Hematopoietic multipotent progenitor cell treated with erythropoietin and hydrocortisone succinate and interleukin-3 and kit ligand, for 8 days (in vitro differentiated cells): Measurements from ENCODE around the gene KCNJ8.
"Not testable (repeated sequence)": the region's sequence is repeated elsewhere in the genome, so short reads cannot be mapped to it uniquely, and the experiment has no call there.

ENCODE experiments used
- DNase-seq: peaks from one replicate; pipeline ENCODE4 v3.0.0-alpha.2; 2015

KCNJ8 gene

DNA sequence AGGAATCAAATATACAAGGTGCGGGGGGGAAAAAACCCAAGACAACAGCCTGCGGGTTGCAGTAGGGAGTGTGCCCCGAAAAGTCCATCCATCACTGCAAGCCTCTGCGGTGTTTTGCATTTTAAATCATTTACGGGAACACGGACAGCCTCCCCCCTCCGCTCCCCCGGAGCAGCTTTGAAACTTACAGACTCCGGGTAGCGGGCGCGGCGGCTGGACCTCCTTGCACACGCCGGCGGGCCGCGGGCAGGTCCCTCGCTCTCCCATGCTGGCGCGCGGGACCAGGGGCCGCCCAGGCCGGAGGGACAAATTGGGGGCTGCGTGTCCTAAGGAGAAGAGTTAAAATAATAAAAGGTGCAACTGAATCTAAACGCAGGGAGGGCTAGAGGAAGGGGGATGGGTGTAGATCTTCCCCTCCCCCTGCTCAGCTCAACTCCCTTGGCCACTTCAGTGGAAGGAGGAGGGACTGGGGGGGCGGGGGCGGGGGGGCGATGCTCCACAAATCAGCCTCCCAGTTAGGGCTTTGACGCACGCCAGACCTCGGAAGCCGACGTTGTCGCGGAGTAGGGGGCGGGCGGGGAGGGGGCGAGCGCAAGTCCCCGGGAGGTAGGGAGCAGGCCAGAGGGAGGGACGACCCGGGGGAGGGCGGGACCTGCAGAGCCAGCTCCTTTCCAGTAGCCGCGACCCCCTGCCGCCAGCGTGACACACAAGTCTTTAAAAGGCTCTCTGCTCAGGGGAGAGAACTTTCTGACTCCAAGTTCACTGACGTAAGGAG, at the start of gene KCNJ8:
Gene KCNJ8 (minus strand): TSS at position 349 of the 775 bp plus-strand sequence. CDS start 1,090 bp downstream, outside the sequence.
- no peak for DNase-seq

DNA sequence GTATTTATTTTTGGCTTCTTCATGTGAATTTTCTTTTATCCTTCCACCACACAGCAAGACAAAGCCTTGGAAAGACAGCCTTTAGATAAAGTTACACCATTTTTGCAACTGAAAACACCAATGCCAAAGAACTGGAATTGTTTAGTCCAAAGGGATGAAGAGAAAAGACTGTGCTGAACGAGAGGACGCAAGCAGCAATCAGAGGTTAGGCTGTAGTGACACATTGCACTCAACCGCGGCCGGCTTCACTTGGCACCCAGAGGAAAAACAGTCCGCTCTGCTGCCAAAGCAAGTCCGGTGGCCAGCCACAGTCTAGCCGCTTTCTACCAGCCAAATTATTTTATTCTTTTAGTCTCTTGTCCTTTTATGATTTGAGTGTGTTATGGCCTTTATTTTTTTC, 49.1 kb upstream of the KCNJ8 start:
- DNase-seq, result no peak

DNA sequence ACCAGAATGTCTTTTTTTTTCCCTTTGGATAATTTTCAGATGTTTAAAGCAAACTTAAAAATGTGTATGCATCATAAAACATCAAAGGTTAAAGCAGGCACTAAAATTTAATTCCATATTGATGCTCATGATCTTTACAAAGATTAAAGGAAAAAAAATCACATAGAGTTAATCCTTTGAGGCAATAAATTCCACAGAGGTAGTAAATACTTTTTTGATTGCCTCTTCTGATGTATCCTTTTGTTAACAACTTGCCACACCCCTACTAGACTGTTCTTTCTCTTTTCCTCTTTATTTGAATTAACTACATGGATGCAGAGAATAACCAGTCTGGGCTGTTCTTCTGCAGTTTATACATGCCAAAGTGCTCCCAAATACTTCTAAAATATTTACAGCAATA, 45.2 kb upstream of the KCNJ8 start:
- no peak for DNase-seq

DNA sequence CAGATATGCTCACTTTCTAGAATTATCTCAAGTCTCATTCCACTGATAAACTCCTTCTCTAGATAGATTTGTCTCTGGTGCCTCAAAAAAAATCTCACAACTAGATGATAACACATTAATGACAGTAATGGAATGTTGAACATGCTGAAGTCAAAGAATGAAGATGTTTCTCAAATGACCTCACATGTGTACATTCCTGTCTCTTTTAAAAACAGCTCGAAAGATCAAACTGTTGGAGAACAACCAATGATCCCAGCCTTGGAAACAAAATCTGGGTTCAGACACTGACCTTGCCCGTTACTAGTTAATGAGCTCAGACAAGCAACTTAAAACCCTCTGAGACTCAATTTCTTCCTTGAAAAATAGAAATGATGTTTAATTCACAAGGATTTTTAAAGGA, 44.7 kb upstream of the KCNJ8 start:
- DNase-seq, result no peak

DNA sequence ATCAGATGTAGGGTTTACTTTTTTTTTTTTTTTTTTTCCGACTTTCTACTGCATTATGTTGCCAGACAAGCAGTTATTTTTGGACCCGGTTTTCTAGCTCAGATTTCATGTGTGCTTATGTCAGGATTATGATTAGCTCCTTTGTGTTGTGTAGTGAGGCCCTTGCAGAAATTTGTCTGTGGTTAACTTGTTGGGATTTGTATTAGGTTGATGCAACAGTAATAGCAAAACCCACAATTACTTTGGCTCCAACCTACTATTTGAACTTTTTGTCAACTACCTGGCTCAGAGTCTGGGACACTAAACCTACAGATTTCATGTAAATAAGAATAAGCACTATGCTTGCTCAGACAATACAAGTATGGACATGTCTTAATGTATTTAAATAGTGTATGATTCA, 44.1 kb upstream of the KCNJ8 start:
- DNase-seq, result no peak

DNA sequence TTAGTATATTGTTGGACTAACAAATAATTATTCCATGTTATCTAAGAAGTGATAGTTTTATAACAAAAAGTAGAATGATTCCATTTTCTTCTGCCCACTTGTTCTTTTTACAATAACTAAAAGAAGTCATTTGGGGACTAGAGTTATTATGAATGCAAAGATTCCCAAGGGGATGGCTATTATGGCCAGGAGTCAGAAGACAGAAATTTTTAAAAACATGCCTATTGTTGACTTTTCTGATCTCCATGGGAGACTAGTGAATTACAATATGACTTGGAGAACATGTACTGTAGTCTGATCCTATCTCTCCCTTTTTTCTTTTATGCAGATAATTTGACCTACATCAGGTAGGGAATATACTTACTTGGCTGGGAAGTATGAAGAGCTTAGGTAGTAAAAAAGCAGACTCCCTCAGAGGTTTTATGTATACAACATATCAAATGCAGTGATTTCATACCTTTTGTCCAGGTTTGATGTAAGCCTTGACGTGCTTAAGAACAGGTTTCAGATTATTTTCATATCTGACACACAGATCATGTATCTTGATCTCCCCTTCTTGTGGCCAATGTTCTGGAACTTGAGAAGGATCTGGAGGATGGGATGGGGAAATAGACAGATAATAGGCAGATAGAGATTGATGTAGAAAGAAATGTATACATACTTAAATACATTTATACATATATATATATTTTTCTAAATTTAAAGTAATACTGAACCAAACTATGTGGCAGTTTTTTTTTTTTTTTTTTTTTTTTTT, 41.0 kb upstream of the KCNJ8 start:
- DNase-seq, result no peak

DNA sequence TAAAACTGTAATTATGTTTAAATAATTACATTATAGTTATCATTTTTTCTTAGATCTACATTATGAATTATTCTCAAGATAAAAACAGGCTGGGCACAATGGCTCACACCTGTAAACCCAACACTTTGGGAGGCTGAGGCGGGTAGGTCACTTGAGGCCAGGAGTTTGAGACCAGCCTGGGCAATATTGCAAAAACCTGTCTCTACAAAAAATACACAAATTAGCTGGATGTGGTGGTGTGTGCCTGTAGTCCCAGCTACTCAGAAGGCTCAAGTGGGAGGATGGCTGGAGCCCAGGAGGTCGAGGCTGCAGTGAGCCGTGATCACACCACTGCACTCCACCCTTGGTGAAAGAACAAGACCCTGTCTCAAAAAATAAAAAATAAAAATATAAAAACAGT, 40.3 kb upstream of the KCNJ8 start:
- DNase-seq, result no peak

DNA sequence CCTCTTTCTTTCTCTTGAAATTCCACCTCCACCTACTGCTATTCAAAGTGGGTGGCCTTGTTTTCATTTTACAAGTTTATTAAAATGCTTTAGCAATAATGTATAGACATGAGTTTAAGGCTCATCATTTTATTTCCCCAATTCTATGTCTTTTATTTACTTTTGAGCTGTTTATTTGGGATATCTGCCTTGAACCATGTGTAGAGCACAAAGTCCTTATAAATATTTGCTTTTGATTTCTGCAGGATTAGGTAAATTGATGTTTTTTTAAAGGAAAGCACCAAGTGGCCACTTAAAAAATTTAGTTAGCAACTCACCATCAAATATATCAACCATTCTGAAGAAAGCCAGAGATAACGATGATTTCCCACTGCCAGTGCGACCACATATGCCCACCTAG, 39.8 kb upstream of the KCNJ8 start:
- DNase-seq, result no peak

DNA sequence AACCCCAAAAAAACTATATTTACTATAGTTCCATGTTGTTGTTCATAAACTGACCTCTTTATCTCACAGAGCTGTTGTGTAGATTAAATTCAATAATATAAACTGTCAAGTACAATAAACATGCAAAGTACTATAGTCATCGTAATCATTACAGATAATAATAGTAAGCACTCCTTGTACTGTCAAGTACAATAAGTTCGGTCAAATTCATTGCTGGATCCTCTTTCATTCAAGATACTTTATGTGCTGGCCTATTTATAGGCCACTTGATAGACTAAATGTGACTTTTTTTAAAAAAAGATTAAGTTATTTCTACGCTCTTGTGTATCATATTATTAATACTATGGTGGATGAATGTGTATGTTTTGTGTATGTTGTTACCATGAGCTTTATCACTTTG, 39.2 kb upstream of the KCNJ8 start:
- no peak for DNase-seq

DNA sequence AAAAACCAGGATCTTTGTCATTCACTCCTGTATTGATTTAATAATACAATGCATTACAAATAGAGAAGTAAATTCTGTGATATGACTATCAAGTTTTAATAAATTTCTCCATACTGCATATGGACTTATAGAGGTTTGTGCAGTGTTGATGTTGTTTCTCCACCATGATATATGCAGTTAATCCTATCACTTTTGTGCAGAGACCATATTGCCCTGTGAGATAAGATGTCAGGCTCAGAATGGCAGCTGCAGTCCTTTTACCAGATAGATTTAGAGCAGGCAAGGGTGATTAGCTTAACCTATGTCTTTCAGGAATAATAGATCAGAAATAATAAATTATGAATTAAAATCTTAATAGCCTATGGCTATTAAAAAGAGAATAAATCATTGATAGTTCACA, 38.6 kb upstream of the KCNJ8 start:
- DNase-seq, result peak; percentile 74

DNA sequence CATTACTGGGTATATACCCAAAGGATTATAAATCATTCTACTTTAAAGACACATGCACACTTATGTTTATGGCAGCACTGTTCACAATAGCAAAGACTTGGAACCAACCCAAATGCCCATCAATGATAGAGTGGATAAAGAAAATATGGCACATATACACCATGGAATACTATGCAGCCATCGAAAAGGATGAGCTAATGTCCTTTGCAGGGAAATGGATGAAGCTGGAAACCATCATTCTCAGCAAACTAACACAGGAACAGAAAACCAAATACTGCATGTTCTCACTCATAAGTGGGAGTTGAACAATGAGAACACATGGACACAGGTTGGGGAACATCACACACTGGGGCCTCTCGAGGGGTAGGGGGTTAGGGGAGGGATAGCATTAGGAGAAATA, 37.8 kb upstream of the KCNJ8 start:
- not testable (repeated sequence) for DNase-seq

DNA sequence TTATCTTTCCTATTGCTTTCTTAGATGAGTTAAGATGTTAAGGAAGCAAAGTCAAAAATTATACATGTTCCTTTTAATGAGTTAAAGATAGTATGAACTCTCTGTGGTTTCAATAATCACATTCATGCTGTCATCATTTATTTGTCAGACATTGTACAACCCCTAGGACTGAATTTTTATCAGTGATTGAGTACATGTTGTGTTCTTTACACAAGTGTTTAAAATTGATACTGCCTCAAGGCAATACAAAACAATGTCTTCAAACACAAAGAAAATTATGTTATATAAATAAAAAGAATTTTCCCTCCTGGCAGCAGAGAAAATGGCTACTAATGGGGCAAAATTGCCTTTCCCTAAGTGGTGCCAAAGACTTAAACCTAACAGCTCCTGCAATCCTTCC, 34.6 kb upstream of the KCNJ8 start:
- no peak for DNase-seq

DNA sequence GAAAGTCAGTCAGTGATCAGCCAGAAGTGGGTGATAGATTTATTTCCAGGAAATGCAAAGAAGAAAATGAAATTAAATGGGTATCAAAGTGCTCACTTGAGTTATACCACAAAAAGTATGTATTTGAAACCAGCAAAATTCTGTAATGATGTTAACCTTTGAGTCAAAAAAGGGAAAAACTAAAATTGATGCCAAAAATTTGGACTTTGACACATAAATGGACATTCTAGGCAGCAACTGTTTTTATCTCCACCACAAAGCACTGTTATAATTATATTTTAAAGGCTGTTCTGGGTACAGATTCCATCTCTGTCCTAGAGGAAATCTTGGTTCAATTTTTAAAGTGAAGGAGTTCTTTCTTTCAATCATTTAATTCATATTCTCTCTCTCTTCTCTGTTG, 31.7 kb upstream of the KCNJ8 start:
- DNase-seq, result no peak

DNA sequence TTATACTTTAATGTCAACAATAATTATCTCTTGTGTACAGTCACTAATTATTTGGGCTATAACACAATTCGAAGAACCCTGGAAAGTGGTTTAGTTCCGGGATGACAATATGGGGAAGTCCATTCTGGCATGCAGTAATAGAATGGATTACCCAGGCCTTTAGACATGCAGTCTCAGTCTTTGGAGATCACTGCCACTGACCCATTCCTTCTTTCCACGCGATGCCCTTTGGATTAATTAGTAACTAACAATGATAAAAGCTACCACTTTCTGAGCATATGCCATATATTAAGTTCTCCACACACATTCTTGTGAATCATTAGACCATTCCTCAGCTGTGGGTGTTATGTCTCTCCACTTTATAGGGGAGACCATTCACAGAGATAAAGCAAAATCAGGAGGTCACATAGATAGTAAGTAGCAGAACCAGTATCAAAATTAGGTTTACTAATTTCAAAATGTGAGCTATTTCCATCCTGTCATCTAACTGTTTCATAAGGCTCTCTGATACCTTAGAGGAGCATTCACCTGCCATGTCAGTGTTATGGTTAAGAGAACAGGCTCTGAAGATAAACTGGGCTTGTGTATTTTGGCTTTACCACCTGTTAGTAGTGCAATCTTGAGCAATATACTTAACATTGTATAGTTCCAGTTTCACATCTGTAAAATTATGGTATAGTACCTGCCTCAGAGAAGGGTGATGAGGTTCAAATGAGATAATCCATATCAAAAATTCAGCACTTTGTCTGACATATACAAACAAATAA, 27.2 kb upstream of the KCNJ8 start:
- no peak for DNase-seq

DNA sequence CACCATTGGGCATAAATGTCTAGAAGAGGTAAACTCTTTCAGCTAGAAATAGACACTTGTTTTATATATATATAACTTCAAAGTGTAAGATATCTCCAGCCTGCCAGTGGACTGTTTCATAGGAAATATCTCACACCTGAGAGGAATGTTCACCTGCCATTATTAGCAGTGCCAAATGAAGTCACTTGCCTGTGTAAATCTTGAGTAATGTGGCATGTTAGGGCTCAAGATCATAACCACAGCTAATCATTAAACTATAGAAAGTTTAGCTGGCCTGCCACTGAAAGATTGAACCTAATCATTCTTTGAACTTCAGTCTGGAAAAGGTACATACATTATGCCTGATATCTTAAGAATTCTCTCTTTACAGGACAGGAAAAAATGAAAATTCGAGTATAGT, 25.5 kb upstream of the KCNJ8 start:
- DNase-seq, result no peak

DNA sequence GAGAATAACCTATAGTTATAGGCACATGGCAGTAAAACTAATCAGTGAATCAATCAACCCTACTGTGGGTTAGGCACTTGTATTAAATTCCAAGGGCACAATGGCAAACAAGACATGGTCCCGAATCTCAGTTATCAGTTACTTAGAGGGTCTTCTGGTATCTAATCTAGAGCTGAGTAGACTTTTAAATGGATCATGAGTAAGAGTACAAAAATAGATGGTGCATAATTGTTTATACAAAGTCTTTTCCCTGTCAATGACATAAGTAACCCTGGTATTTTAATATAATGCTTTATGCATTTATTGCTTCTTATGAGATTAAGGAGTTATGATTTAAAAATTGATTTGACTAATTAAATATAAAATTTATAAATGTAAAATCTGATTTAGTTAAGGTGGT, 23.0 kb upstream of the KCNJ8 start:
- no peak for DNase-seq

DNA sequence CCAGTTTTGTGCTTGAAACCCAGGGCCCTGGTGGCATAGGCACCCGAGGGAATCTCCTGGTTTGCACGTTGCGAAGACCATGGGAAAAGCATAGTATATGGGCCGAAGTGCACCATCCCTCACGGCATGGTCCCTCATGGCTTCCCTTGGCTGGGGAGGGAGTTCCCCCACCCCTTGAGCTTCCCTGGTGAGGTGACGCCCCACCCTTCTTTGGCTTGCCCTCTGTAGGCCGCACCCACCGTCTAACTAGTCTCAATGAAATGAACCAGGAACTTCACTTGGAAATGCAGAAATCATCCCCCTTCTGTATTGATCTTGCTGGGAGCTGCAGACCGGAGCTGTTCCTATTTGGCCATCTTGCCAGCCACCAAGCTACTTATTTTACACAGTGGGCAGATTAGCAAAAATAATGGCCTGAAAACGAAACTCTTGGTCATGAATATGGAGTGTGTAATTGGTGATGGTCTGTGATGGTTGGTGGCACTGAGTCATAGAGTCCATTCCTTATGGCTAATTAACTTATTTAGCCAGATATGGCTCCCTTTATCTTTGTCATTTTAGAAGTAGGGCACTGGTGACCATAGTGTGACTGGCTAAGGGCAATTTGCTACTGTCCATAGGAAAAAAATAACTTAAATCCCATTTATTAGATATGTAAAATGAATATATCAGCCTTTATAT, 21.3 kb upstream of the KCNJ8 start:
- no peak for DNase-seq

DNA sequence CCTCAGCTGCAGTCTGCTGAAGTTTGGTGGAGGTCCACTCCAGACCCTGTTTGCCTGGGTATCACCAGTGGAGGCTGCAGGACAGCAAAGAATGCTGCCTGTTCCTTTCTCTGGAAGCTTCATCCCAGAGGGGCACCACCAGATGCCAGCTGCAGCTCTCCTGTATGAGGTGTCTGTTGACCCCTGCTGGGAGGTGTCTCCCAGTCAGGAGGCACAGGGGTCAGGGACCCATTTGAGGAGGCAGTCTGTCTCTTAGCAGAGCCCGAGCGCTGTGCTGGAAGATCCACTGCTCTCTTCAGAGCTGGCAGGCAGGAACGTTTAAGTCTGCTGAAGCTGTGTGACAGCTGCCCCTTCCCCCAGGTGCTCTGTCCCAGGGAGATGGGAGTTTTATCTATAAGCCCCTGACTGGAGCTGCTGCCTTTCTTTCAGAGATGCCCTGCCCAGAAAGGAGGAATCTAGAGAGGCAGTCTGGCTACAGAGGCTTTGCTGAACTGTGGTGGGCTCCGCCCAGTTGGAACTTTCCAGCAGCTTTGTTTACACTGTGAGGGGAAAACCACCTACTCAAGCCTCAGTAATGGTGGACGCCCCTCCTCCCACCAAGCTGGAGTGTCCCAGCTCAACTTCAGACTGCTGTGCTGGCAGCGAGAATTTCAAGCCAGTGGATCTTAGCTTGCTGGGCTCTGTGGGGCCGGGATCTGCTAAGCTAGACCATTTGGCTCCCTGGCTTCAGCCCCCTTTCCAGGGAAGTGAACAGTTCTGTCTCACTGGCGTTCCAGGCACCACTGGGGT, 20.5 kb upstream of the KCNJ8 start:
- not testable (repeated sequence) for DNase-seq

DNA sequence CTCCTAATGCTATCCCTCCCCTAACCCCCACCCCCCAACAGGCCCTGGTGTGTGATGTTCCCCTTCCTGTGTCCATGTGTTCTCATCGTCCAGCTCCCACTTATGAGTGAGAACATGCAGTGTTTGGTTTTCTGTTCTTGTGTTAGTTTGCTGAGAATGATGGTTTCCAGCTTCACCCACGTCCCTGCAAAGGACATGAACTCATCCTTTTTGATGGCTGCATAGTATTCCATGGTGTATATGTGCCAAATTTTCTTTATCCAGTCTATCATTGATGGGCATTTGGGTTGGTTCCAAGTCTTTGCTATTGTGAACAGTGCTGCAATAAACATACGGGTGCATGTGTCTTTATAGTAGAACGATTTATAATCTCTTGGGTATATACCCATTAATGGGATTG, 15.2 kb upstream of the KCNJ8 start:
- not testable (repeated sequence) for DNase-seq

DNA sequence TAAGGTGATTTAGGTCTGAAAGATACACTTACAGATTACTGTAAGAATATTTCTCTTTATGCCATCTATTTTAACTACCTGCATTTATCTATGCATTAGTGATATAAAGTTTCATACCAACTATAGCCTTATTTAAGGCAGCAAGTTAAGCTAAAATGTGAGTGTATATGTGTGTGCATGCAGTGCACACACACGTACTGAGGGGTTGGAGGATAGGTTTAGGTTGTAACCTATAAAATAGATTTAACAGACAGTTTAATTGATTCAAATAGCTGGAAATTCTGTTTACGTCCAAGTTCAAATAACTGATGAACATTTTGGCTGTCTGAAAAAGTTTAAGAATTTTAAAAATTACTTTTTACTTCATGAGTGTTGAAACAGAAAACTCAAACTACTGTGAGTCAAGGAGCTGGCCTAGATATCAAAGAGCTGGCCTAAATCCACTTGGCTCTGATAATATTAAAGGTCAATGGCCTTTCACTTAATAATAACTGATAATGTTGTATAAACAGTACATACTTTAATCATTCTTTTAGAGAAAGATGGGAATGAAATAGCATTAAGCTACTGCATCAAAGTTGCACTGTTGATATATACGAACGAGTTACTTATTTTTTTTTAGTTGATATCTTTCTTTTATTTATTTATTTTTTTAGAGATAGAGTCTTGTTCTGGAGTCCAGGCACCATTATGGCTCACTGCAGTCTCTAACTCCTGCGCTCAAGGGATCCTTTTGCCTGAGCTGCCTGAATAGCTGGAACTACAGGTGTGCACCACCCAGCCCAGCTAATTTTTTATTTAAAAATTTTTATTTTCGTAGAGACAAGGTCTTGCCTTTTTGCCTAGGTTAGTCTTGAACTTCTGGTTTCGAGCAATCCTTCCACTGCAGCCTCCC, 13.8 kb upstream of the KCNJ8 start:
- DNase-seq, result no peak

DNA sequence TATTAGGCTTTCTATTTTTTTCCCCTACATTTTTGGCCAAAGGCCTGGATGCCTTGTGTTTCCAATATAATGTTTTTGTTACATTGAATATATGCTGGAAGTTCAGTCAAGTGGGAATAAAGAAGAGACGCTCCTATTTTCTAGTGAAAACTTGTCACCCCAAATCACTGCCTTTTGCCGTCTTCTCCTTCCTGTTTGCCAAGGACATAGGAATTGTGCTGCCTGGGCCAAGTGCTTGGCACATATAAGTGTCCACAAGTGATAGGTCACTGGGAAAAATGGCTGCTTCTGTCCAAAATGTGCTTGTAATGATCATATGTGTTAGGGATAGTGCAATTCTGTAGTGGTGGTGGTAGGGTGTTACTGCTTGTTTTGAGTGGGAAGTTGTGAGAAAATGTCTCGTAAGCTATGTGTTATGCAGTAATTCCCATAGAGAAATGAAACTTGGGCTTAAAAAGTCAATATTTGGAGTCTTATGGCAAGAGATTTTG, 11.6 kb upstream of the KCNJ8 start:
- DNase-seq, result no peak
